ENCODE results near the gene PMP22.

PMP22 gene

DNA sequence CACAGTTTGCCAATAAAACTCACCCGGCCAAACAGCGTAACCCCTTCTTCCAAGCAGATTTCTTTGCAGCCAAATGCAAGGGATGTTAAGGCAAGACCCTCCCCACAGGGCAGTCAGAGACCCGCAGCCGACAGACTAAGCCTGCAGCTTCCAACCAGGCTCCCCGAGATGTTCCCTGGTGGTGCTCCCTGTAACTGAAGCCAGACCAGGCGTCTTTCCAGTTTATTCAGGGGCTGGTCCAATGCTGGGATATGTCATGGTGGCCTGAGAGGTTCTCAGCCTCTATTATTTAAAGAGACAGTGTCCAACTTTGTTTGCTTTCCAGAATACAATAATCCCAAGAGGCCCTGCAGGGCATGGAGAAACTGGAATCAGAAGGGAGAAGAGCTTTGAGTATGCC, at the start of gene PMP22:
Gene PMP22 (minus strand): TSS at position 196 of the 400 bp plus-strand sequence. CDS start 4,599 bp downstream, outside the sequence.
- DNase-seq: no peak

DNA sequence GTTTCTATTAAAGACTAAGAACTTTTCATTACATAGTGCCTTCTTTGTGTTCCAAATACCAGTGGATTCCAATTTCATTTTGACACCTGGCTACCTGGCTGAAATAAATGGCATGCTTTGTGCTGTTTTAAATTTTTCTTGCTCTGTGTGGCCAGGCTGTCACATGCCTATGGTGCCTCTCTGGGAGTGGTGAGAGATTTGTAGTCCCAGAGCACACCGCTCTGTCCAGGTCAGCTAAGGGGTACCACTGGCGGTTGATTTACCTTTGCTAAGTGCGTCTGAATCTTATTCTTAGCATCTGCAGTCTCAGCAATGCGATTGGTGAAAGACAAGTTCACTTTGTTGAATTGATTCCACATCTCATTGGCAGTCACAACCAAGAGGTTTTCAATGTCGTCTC, 46.9 kb upstream of the PMP22 start:
- DNase-seq: no peak

DNA sequence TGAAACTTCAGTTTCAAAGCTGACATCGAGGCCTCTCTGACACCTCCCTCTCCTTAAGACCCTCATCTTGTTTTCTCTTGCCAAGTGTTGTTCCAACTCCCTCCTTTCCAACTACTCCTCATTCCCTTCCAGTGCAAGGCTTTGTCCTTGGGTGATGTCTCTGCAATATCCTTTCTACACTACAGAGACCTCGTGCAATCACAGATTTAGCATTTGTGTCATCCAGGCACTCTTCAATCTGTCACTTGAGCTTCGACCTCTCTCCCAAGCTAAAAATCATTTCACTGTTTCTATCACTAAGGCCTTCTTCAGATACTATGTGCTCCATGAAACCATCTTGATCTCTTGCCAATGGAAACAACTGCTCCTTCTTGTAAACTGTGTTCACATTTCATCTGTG, 44.7 kb upstream of the PMP22 start:
- no peak for DNase-seq

DNA sequence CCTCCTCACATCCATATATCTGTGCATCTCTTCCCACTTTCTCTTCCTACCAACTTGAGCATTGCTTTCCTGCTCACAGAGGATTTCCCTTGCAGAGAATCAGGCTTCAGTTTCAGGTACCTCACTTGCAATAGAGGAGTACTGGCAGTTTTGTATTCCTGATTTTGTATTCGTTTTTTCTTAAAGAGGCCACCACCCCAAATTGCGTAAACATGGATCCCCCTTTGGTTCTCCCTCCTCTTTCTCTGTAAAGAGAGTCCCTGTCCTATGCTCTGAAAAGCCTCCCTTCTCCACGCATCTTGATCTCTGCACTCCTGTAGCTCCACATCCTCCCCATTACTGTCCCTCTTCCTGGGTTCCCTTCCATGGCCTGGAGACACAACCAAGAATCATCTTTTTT, 44.1 kb upstream of the PMP22 start:
- no peak for DNase-seq

DNA sequence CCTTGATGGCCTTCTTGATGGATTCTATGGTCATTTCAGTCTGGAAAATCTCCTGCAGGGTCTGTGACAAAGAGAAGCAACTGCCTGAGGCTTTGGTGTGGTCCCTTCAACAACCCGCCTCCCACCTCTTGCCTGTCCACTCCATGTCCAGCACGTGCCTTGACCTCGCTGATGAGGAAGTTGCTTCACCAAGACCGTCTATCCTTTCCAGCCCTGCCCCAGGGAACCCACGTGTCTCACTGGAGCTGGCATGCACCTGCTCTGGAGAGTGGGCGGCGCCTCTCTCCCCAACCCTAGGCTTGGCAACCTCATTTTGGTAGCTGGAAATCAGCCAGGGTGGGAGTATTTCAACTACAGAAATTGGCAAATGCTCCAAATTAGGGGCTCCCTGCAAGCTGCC, 43.6 kb upstream of the PMP22 start:
- no peak for DNase-seq

DNA sequence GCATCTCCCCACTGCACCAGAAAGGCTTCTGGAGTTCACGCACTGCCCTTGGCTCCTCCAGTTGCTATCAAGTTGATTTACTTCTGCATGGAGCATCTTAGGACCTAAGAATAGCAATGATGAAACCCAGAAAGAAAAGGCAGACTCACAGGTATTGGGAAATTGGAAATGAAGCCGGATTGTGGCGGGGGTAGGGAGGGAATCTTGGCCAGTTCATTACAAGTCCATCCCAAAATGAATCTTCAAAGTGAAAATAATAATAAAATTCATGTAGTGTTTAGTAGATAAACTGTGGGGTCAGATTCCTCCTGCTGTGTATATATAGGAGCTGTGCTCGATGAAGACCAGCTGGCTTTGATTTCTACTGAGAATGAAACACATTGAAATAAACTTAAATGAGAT, 42.6 kb upstream of the PMP22 start:
- no peak for DNase-seq

DNA sequence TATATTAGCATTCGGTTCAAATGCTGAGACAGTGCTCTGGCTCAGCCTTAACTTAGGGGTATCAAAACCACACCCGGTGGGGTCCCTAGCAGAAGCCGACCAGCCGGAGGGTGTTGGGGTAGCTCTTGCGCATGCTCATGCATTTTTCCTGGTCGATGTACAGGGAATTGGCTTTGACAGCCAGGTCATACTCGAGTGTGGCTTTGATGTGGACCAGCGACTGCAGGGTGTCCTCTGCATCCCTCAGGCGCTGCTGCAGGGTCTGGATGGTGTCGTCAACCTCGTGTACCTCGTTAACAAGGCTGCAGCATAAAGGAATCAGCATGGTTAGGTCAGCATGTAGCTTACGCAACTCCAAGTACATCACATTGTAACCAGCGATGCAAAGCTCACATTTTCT, 38.7 kb upstream of the PMP22 start:
- DNase-seq: no peak

DNA sequence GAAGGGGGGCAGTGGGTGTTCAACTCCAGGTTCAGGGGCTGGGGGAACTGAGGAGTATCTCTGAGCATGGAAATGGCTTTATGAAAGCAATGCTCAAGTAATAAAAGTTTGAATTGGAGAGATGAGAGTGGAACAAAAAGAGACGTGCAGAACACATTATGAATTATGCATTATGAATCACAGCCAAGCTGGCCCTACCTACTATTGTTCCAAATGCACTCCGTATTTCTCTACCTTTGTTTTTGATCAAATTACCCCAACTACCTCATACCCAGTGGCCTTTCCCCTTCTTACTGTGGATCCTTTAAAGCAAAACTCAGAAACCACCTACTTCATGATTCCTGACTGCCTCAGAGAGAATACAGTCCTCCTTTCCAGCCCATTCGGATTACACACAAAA, 38.1 kb upstream of the PMP22 start:
- DNase-seq: no peak

DNA sequence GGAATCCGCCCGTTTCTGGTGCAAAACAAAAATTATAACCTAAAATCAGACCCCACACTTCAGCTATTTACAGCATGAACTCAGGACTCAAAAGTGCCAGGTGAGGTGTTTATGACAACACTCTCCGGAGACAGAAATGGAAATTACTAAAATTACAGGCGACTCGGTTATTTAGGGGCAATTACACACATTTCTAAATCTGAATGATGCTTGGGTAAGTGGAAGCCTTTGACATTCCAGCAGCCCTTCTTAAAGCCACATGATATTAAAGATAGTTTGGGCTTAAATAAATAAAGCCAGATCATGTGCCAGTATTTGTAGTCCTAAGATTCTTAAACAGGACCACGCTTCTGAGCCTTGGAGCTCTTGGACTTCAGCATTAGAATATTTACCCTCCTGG, 36.7 kb upstream of the PMP22 start:
- no peak for DNase-seq

DNA sequence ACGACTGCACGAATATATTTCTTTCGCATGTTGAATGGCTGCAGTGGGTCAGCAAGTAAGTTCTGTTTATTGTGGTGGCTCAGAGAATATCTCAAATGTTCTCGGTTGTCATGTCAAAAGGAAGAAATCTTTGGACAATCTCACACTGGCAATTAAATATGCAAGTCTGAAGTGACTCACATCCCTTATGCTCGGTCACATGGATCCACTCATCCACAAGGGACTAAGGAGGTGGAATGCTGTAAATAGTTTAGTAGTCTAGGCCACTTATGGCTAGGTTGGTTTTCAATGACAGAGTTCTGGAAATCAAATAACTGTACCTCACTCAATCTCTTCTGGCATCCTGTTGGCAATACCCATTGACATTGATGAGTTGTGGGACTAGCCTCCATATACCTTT, 33.0 kb upstream of the PMP22 start:
- no peak for DNase-seq

DNA sequence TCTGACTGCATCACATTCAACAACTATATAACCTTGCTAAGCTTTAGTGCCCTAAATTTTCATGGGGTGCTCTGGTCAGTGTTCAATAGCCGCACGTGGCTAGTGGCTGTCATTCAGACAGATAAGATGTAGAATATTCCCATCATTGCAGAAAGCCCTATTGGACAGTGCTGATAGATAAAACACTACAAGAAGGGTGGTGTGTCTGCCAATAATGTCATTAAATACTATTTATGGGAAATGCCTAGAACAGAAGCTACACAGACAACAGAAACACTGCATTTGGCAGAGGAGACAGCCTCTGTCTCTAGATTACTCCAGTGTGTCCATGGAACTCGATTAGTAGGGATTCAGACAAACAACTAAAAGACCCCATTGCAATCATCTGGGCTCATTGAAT, 28.4 kb upstream of the PMP22 start:
- DNase-seq: no peak

DNA sequence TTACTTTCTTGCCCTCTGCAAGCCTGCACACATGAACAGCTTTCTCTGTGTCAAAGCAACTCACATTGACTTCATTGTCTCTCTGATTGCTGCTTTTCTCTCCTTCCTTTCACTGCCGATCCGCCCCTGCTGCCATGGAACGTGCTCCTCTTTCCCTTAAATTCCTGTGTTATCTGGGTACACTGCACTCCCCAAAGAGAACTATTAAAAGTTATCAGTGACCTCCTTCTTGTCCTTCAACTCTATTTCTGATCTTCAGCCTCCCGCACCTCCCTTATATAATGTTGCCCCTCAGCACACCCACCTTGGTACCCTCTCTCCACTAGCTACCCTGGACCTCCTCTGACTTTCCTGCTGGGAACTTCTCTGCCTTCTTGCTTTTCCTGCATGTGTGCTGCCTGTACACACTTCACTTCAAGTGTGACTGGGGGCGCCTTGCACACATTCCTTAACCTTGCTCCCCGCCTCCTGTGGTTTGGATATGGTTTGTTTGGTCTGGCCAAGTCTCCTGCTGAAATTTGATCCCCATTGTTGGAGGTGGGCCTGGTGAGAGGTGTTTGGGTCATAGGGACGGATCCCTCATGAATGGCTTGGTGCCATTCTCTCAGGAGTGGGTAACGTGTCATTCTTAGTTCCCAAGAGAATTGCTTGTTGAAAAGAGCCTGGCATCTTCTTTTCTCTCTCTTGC, 26.7 kb upstream of the PMP22 start:
- no peak for DNase-seq

DNA sequence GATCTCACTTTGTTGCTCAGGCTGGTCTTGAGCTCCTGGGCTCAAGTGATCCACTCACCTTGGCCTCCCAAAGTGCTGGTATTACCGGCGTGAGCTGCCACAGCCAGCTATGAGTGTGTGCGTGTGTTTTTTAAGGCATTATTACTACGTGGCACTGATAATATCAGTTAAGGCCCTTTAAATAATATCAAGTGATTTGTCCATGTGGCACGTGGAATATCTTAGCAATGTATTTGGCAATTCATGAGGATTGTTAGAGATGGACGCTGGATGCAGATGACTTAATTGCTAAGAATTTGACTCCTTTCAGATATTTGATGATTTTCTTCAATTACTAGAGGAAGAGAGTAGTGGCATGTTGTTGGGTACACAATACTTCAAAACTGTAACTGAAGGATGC, 25.5 kb upstream of the PMP22 start:
- no peak for DNase-seq

DNA sequence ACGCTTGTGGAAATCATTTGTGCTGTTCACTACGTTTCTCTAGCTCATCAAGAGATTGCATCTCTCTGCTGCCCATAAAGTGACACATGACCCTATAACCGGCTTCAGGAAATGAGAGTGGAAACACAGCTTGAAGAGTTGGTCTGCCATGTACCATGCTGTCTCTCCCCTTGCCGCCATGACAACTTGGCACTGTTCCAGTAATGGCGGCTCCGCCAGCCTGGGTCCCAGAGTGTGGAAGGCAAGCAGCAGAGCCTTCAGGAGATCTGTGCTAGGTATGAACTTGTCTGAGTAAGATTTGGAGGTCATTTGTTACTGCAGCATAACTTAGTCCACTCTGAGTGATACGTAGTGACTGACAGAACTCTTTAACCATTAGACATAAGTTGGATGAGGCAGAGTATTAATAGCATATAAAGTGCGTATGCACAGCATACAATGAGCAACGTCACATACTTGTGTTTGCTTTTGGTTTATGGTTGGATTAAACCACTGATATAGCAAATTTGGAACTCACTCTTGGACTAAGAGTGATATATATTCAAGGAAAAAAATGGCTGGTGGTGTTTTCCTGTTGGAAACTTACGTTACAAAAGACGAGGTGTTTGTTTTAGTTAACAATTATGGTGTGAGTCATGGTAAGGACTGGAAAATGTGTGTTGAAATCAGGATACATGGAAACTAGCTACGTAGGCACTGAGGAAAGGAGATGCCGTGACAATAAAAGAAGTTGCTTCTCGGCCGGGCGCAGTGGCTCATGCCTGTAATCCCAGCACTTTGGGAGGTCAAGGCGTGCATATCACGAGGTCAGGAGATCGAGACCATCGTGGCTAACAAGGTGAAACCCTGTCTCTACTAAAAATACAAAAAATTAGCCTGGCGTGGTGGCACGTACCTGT, 24.4 kb upstream of the PMP22 start:
- no peak for DNase-seq

DNA sequence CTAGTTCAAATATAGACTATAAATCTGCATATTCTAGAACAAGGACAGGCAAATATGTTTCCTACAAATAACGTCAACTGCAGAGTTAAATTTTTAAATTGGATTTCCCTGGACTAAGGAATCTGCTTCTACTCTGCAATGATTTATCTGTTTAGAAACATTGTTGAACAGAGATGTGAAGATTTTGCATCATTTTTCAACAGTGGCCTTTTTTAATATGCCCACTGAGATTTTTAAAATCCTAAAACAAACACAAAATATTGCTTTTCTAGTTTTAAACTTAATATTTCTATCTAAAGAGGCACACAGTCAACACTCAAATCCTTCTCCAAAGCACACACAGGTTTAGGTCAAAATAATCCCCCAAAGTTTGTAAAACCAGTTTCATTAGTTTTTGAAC, 23.7 kb upstream of the PMP22 start:
- no peak for DNase-seq

DNA sequence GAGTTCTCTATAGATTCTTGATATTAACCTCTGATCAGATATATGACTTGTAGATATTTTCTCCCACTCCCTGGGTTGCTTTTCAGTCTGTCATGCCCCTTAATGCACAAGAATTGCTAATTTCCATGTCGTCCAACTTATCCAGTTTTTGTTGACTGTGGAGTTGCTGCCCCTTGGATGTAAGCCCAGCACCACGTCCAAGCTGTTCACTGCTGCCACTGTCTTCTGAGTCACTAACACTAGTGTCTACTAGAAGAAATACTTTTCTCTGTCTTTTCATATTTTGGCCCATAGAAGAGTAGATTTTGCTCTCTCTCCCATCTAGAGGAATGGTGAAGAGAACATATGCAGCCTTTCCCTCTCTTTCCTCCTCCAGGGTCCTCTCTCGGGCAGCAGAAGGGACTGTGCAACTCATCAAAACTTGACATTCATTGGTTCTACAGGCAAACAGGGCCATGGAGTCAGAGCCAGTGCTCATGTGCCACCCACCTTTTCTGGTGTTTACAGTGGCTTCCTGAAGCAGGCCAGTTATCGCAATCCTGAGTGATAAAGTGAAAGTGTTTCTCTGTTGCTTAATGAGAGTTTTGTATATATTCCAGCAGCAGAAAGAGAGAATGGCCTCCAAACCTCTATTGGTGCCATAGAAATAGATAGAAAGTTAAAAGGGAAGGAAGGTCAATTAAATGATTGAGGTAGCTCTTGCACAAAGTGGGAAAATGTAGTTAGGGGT, 22.6 kb upstream of the PMP22 start:
- DNase-seq: no peak

DNA sequence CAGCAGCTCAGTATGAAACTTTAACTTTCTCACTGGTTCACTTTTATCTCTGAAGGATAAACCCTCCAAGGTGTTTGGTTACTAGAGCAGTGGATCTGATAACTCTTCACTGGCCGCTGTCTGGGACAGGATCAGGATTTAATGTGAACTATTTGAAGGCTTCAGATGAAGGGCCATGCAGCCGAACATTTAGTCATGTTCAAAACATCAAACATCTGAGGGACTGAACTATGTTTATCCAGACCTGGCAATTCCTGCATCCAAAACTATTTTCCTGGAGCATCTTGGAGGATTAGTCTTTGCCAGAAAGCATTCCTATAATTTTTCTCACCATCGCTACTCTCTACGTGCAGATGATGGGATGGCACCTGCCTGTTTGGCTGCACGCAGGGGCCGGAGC, 20.3 kb upstream of the PMP22 start:
- DNase-seq: no peak

DNA sequence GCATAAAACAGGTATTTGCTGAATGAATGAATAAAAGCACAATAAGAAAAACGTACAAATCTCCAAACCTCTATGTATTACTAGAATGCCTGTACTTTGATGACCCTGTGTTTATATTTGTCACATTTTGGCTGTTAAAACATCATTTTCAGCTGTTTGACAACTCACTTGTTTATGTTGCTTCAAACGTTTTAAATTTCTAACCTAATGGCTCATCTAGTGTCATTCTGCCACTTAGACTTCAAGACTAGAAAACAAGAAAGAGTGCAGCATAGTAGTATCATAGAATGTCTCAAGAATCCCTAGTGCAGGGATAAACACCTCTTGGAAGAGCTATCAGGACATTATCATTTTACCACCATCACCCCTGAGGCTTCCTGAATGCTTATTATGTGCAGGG, 19.4 kb upstream of the PMP22 start:
- DNase-seq: no peak

DNA sequence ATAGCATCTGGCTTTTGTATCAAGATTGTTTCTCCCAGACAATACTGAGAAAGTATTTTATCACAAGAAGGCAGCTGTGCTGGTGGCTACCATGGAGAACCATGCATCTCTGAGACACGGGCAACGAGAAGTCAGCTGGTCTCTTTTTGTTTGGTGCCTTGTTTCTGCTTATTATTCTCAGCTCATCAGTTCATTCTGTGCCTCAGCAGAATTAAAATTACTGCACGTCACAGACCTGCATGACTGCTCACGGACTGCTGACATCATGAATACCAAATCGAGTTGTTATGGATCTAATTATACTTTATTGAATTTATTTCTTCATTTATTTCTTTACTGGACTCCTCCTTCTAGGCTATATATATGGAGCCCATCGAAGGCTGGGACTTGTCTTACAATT, 19.0 kb upstream of the PMP22 start:
- DNase-seq: no peak

DNA sequence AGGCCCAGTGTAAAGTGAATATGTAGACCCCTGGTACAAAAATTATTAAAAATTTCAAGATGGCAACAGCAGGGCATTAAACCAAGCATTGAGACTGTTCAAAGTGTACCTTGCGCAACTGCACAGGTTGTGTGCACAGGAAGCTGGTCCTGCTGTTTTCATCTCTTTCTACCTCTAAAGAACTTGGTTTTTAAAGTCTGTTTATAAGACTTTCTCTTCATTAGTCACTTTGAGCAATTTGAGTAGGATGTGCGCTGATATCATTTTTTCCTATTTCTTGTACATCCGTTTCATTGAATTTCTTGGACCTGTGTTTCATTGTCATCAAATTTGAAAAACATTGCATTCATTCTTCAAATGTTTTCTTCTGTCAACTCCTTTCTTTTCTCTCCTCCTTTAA, 16.8 kb upstream of the PMP22 start:
- DNase-seq: no peak

DNA sequence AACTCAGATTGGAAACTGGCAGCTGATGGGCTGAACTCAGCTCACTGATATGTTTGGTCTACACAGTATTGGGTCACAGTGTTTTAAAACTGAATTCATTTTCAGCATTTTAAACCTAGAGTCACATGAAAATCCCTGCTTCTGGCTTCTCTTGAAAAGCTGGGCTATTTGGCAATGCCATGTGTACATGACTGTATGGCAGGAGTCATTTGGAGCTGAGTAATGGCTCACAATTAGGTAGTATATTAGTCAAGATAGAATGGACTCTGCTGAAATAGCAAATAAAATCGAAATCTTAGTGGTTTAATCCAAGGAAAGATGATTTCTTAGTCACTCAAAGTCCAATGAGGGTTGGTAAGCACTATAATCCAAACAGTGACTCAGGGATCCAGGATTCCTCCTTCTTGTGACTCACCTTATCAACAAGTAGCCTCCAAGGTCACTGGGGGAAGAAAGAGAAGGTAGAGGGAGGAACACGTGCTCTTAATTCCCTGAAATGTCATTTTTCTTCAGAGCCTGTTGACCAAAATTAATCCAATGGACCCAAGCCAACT, 13.9 kb upstream of the PMP22 start:
- no peak for DNase-seq

DNA sequence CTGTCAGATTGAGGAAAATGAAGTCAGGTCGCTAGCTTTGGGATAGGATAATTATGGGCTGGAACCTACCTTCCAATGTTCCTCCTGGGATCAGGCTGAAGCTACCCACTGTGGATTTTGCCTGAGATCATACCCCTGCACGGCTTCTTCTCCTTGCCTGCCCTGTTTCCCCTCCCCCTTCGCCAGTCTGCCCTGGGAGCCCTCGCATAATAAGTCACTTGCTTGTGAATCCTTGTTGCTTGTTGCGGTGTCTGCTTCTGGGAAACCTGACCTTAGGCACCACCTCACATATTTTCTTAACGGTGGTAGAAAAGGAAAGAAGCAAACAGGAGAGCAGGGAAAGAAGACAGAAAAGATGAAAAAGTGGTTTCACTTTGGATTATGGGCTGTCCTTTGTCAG, 13.3 kb upstream of the PMP22 start:
- no peak for DNase-seq

DNA sequence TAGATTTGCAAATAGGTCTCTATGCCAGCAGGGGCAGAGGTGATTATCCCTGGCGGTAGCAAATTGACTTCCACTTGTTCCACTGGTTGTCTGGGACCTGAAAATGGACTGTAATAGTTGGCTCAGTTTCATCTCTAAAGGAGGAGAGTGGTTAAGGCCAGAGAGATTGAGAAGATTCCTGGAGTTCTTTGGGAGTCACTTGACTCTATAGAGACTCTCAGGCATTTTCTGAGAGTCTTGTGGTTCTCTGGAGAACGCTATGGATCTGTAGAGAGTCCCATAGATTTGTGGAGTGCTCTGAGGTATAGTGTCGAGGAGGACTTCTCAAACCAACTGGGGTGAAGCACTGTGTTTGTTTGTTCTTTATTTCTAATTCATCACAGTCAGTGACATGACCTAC, 8.9 kb upstream of the PMP22 start:
- DNase-seq: no peak
